GM10266 (cell line): ENCODE data around the gene ASRGL1.

Source experiments
- DNase-seq: peaks from one replicate; pipeline ENCODE4 v3.0.0; 2012; ENCODE audit errors: extremely low spot score
- TF ChIP-seq, protein P1 (sequence below): IDR thresholded peaks from 2 replicates; pipeline ENCODE4 v1.5.1; 2012; ENCODE audit warnings: mild to moderate bottlenecking, low read depth; ENCODE audit not compliant: control insufficient read depth, insufficient read depth; ENCODE audit errors: missing control alignments

ASRGL1 gene

DNA sequence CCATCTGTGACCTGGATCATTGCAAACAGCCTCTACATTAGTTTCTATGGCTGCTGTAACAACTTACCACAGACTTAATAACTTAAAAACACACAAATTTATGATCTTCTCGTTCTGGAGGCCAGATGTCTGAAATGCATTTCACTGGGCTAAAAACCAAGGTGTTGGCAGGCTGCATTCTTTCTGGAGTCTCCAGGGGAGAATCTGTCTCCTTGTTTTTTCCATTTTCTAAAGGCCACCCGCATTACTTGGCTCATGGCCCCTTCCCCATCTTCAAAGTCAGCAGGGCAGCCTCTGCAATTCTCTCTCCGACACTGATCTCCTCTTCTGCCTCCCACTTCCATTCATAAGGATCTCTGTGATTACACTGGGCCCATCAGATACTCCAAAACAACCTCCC, 93.2 kb downstream of the ASRGL1 start:
- DNase-seq, result no peak
- TF ChIP-seq, protein P1, sequence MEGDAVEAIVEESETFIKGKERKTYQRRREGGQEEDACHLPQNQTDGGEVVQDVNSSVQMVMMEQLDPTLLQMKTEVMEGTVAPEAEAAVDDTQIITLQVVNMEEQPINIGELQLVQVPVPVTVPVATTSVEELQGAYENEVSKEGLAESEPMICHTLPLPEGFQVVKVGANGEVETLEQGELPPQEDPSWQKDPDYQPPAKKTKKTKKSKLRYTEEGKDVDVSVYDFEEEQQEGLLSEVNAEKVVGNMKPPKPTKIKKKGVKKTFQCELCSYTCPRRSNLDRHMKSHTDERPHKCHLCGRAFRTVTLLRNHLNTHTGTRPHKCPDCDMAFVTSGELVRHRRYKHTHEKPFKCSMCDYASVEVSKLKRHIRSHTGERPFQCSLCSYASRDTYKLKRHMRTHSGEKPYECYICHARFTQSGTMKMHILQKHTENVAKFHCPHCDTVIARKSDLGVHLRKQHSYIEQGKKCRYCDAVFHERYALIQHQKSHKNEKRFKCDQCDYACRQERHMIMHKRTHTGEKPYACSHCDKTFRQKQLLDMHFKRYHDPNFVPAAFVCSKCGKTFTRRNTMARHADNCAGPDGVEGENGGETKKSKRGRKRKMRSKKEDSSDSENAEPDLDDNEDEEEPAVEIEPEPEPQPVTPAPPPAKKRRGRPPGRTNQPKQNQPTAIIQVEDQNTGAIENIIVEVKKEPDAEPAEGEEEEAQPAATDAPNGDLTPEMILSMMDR, result no peak

DNA sequence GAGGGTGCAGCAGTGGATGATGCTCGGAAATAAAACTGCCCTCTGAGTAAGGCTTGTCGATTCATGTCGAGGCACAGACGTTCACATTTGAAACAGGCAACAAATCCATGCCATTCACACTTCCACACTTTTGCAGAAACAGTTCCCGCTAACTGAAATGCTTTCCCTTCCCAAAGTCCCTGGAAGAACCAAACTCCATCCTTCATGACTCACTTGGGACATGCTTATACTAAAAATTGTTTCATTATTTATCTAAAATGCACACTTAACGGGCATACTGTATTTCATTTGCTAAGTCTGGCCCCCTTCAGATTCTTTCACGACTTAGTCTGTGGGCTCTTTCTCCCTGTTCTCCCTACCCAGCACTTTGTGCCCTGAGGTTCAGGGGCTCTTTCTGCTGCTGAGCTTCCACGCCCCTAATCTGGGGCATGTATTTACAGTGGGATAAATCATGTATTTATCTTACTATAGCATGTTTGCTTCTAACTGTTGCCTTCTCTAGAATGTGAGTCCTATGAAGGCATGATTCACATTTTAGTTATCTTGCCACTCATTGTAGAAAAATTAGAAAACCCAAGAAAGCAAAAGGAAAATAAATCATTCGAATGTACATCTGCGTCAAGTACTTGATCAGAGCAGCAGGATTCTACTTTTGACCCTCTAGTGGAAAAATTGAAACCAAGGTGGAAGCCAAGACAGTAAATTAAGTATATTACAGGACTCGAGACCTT, 94.1 kb downstream of the ASRGL1 start:
- no peak for DNase-seq
- TF ChIP-seq, protein P1, result no peak

DNA sequence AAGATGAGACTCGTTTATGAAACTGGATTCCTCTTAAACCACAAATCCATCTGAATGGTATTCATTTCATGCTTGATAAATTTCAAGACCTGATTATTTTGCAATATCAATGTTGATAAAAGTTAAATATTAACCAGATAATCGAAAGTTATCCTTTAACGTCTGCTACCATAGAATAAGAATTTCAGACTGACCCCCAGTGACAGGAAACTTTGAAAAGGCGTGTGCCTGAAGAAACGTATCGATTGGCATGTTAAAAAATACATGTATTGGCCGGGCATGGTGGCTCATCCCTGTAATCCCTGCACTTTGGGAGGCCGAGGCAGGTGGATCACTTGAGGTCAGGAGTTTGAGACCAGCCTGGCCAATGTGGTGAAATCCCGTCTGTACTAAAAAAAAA, 95.4 kb downstream of the ASRGL1 start:
- TF ChIP-seq, protein P1, result no peak
- no peak for DNase-seq

DNA sequence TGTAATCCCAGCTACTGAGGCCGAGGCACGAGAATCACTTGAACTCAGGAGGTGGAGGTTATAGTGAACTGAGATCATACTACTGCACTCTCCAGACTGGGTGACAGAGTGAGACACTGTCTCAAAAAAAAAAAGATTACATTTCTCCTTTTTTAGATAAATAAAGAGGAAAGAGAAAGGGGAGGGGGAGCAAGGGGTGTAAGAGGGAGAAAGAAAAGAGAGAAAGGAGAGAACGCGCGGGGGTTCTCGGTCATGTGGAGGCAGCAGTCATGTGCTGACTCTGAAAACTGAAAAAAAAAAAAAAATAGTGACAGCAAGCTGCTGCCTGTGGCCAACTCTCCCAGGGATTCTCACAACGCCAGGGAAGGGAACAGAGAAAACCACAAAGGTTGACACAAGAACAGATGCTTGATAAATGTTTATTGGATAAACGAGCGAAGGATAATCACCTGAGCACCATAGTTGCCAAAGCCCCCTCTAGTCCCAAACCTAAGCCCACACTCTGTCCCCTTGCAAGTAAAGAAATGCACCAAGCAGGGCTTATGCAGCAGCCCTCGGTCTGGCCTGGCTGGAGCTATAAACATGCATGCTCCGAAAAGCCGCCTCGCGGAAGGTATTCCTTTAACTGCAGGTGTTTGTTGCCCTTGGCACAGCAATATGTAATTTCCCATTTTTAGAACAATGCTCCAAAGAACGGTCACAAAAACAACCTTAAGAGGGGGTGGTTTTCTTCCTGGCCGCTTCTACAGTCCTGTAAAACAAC, 96.1 kb downstream of the ASRGL1 start:
- TF ChIP-seq, protein P1, result no peak
- DNase-seq, result no peak

DNA sequence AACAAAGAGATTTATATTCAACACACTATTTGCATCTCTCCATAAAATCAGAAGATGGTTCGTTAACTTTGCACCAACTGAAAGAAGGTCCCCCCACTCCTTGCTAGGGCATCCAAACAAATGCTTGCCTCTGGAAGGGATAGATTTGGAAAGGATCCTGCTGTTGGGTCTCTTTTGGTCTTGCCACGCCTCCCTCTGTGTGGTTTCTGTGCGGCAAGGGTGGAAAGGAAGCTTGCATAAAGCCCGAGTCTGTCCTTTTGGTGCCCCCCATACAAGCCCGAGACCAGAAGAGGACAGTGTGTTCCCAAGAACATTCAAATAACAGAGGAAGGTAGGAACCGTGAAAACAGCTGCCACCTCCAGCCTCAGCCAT, 96.6 kb downstream of the ASRGL1 start:
- no peak for DNase-seq

DNA sequence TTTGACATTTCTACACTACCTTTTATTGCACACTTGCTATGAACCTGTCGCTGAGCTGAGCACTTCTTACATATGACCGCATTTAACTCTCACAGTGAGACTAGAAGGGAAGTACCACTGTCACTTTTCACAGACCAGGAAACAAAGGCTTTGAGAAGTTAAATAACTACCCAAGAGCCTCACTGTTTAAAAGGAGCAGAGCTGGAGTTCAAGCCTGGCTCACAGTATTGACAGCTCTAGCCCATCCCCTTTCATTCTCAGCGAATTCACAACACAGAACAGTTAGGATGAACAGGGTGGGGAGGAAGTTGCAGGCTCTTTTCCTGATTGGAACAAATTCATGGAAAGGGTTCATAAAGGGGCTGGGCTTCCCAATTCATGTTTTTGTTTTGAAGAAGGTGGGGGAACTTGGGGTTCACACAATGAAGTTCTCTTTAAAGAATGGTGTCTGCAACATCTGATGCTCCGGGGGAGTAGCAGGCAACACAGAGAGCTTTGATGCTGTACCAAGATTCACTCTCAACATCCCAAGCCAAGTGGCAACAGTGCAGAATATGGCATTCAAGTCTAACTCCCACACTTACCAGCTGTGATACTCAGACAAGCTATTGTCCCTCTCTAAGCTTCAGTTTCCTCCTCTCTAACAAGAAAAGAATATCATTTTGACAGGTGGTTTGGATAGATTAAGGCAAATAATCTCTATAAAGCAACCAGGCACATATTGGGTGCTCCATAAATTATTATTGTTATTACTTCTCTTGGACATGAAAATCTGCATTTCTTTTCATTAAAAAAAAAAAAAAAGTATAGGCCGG, 98.8 kb downstream of the ASRGL1 start:
- TF ChIP-seq, protein P1, result no peak
- DNase-seq, result no peak

More for the DNA sequence above, 96.6 kb downstream of the ASRGL1 start:
- TF ChIP-seq, protein P1, result no peak
